Keratinocyte (primary cell): ENCODE results near the gene UNG. TPM values are rescaled to one million over a fixed set of nuclear protein-coding genes. Genes with fewer than 3 reads are reported as not detected.

Experiments
- DNase-seq: peaks from one replicate; pipeline ENCODE4 v3.0.0-alpha.2; 2011; ENCODE audit warnings: low read depth, missing footprints, low spot score
- FAIRE-seq: peaks from 2 replicates; lab custom pipeline; 2011; peaks lifted over from hg19 to GRCh38; lab: Jason Lieb, UNC
- H2AFZ ChIP-seq: 2 replicates; pipeline ENCODE4 v1.6.0; 2012; ENCODE audit warnings: low read length, control low read depth, inconsistent platforms; ENCODE audit not compliant: control insufficient read depth
- H3K27ac ChIP-seq: 2 replicates; pipeline ENCODE4 v1.5.1; 2011; ENCODE audit warnings: low read length; ENCODE audit not compliant: control insufficient read depth, insufficient read depth
- H3K27me3 ChIP-seq: 3 replicates; pipeline ENCODE4 v1.6.0; 2011; ENCODE audit warnings: low read length; ENCODE audit not compliant: control insufficient read depth, insufficient read depth; ENCODE audit errors: extremely low read depth
- H3K36me3 ChIP-seq, 2 experiments: 2 replicates in 1 of 2; 3 replicates in 1 of 2; pipeline ENCODE4 v1.5.1; 2011; ENCODE audit warnings: low read length in 2 of 2, mild to moderate bottlenecking in 1 of 2; ENCODE audit not compliant: control insufficient read depth in 2 of 2, insufficient read depth in 2 of 2; ENCODE audit errors: extremely low read depth in 1 of 2
- H3K4me1 ChIP-seq: 3 replicates; pipeline ENCODE4 v1.5.1; 2011; ENCODE audit warnings: low read length; ENCODE audit not compliant: control insufficient read depth, insufficient read depth; ENCODE audit errors: extremely low read depth
- H3K4me2 ChIP-seq: 3 replicates; pipeline ENCODE4 v1.6.0; 2011; ENCODE audit warnings: low read depth, low read length; ENCODE audit not compliant: control insufficient read depth, insufficient read depth; ENCODE audit errors: extremely low read depth
- H3K4me3 ChIP-seq, 3 experiments: fragments of 200-600 bp in 1 of 3; sonication (generic) in 1 of 3; 2 replicates in 2 of 3; 3 replicates in 1 of 3; pipeline ENCODE4 v1.5.1; 2011 to 2016; ENCODE audit warnings: low read length in 3 of 3, mild to moderate bottlenecking in 3 of 3, control low read depth in 2 of 3, inconsistent platforms in 1 of 3, low read depth in 1 of 3, mixed read lengths in 1 of 3, mixed run types in 1 of 3, moderate library complexity in 1 of 3; ENCODE audit not compliant: control insufficient read depth in 2 of 3, insufficient read depth in 2 of 3; ENCODE audit errors: extremely low read depth in 1 of 3
- H3K79me2 ChIP-seq: 2 replicates; pipeline ENCODE4 v1.6.0; 2012; ENCODE audit warnings: low read length; ENCODE audit not compliant: control insufficient read depth, insufficient read depth
- H3K9ac ChIP-seq: 3 replicates; pipeline ENCODE4 v1.6.0; 2011; ENCODE audit warnings: low read length; ENCODE audit not compliant: control insufficient read depth, insufficient read depth; ENCODE audit errors: extremely low read depth
- H3K9me1 ChIP-seq: 3 replicates; pipeline ENCODE4 v1.6.0; 2011; ENCODE audit warnings: low read length; ENCODE audit not compliant: control insufficient read depth, insufficient read depth; ENCODE audit errors: extremely low read depth
- H3K9me3 ChIP-seq: 2 replicates; pipeline ENCODE4 v1.5.1; 2012; ENCODE audit warnings: low read depth, low read length; ENCODE audit not compliant: control insufficient read depth
- H4K20me1 ChIP-seq: 3 replicates; pipeline ENCODE4 v1.6.0; 2011; ENCODE audit warnings: low read length; ENCODE audit not compliant: control insufficient read depth, insufficient read depth; ENCODE audit errors: extremely low read depth
- CTCF ChIP-seq, 3 experiments: IDR thresholded peaks in 1 of 3; conservative IDR thresholded peaks in 1 of 3; optimal IDR thresholded peaks in 1 of 3; 2 replicates in 2 of 3; 3 replicates in 1 of 3; pipeline versions ENCODE3 to v1.5.1; 2011; ENCODE audit warnings: low read length in 3 of 3, mild to moderate bottlenecking in 3 of 3, moderate library complexity in 2 of 3, control low read depth in 1 of 3, inconsistent platforms in 1 of 3; ENCODE audit not compliant: insufficient read depth in 2 of 3; ENCODE audit errors: extremely low read depth in 1 of 3
- EZH2 ChIP-seq: IDR thresholded peaks from one replicate; pipeline ENCODE4 v1.6.1; 2012; ENCODE audit warnings: inconsistent platforms, mild to moderate bottlenecking, low read length, moderate library complexity
- dilution Hi-C: fragments of 300-500 bp; cut with MboI; formaldehyde crosslinking; loops from one replicate; pipeline ENCODE4 v1.7.0; 2020; ENCODE audit warnings: low sequenced_read_pairs; ENCODE audit not compliant: extremely low pct_ligation_motif_present
- polyA plus RNA-seq, 5 experiments: library from polyadenylated mRNA; depleted of rRNA in 3 of 5; stranded (reverse) in 3 of 5; stranded (forward) in 1 of 5; unstranded in 1 of 5; fragments of >200 nt; gene quantifications; 1 replicate in 1 of 5; 2 replicates in 3 of 5; 3 replicates in 1 of 5; pipeline versions ENCODE4 v1.2.1 to v1.2.3, GENCODE V29; 2011 to 2012; ENCODE audit warnings: missing spikeins in 2 of 5, low read depth in 1 of 5, low replicate concordance in 1 of 5

The UNG gene
- polyA plus RNA-seq, 1 donor (not counting 4 experiments of a cell fraction or from before 2014, with no cell fraction given), result 26.3 TPM

- Histone ChIP-seq H3K9me3 (no peaks in the 10 kb centered on the region), H2AFZ (no peak overlapping the region), H3K4me3 (no peak overlapping the region), H4K20me1 (no peaks in the 10 kb centered on the region), H3K4me1 (no peaks in the 10 kb centered on the region), H3K4me2 (no peak overlapping the region), H3K27me3 (no peaks in the 10 kb centered on the region), H3K27ac (no peak overlapping the region), H3K9ac (no peak overlapping the region), H3K9me1 (no peaks in the 10 kb centered on the region), H3K36me3 (peaks cover 0 to 4% of the 10 kb centered on the region in 2 experiments), H3K79me2 (no peaks in the 10 kb centered on the region)
- DNase-seq (no peak), FAIRE-seq (no peak)
- TF ChIP-seq EZH2 (no peak), CTCF (optimal IDR thresholded peaks at IDR 0.05 in 1 of 3, IDR thresholded peaks at IDR 0.05 in 1 of 3, conservative IDR thresholded peaks at IDR 0.05 in 1 of 3; ENCODE audit: extremely low read depth in 1 of 3, insufficient read depth in 2 of 3, low read length in 3 of 3) (no peak)
- dilution Hi-C loops, result no loop called here
Measured at GRCh38 chr12:109064143-109064542, 33.3 kb upstream of the UNG start.

- Histone ChIP-seq H3K9ac (no peak overlapping the region), H4K20me1 (no peaks in the 10 kb centered on the region), H3K4me3 (no peak overlapping the region), H3K27ac (no peak overlapping the region), H3K9me1 (no peaks in the 10 kb centered on the region), H3K36me3 (peaks cover 0 to 4% of the 10 kb centered on the region in 2 experiments), H3K27me3 (no peaks in the 10 kb centered on the region), H3K4me1 (no peaks in the 10 kb centered on the region), H3K79me2 (no peaks in the 10 kb centered on the region), H3K4me2 (no peak overlapping the region), H3K9me3 (no peaks in the 10 kb centered on the region), H2AFZ (no peak overlapping the region)
- DNase-seq (no peak), FAIRE-seq (no peak)
- TF ChIP-seq CTCF (optimal IDR thresholded peaks at IDR 0.05 in 1 of 3, IDR thresholded peaks at IDR 0.05 in 1 of 3, conservative IDR thresholded peaks at IDR 0.05 in 1 of 3; ENCODE audit: extremely low read depth in 1 of 3, insufficient read depth in 2 of 3, low read length in 3 of 3), result no peak
- dilution Hi-C loops, result no loop called here
Measured at GRCh38 chr12:109065154-109065852, 32.1 kb upstream of the UNG start.
